Testis (tissue), 2 donors: ENCODE measurements around the gene TRAF6.

ENCODE experiments used
- POLR2A ChIP-seq: fragments of 450-650 bp; IDR thresholded peaks from one replicate; pipeline ENCODE4 v1.6.1; 2017; ENCODE audit warnings: antibody characterized with exemption, mild to moderate bottlenecking, moderate library complexity
- TF ChIP-seq, protein P1 (sequence below), 3 experiments: fragments of 450-650 bp in 2 of 3; fragments of 200-600 bp in 1 of 3; sonication (generic) in 1 of 3; IDR thresholded peaks; one replicate each; pipeline ENCODE4 v1.5.1; 2016 to 2019; ENCODE audit warnings: antibody characterized with exemption in 3 of 3, mild to moderate bottlenecking in 2 of 3, moderate library complexity in 1 of 3

DNA sequence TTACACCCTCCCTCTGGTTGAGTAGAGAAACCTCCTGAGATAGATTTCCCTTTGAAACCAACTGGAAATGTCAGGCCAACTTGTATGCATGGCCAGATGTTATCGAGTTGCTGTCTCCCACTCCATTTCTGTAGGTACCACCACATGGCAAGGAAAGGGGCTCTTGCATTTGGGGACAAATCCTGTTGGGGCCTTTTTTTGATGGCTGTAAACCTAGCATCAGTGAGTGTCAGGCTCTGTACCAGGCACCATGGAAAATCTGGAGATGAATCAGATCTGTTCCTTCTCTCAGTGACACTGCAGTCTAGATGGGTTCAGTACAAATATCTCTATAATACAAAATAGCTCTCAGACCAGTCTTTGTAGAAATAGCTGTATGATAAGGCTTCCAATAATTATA, 58.4 kb downstream of the TRAF6 start:
- TF ChIP-seq, protein P1, sequence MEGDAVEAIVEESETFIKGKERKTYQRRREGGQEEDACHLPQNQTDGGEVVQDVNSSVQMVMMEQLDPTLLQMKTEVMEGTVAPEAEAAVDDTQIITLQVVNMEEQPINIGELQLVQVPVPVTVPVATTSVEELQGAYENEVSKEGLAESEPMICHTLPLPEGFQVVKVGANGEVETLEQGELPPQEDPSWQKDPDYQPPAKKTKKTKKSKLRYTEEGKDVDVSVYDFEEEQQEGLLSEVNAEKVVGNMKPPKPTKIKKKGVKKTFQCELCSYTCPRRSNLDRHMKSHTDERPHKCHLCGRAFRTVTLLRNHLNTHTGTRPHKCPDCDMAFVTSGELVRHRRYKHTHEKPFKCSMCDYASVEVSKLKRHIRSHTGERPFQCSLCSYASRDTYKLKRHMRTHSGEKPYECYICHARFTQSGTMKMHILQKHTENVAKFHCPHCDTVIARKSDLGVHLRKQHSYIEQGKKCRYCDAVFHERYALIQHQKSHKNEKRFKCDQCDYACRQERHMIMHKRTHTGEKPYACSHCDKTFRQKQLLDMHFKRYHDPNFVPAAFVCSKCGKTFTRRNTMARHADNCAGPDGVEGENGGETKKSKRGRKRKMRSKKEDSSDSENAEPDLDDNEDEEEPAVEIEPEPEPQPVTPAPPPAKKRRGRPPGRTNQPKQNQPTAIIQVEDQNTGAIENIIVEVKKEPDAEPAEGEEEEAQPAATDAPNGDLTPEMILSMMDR (IDR thresholded peaks at IDR 0.05): no peak
- TF ChIP-seq POLR2A: no peak
